Lung (tissue), 12 donors: ENCODE measurements around the gene SHTN1. TPM values are rescaled to one million over a fixed set of nuclear protein-coding genes. Genes with fewer than 3 reads are reported as not detected.

Source experiments
- ATAC-seq: fragments of 200-7000 bp; cut with Tn5 transposase; one replicate; pipeline ENCODE4 v1.9.1; 2020; ENCODE audit warnings: moderate number of reproducible peaks; ENCODE audit not compliant: insufficient read depth, low FRiP score
- DNase-seq, 3 donors: peaks; one replicate each; pipeline ENCODE4 v3.0.0-alpha.2; 2013 to 2017
- H3K27ac ChIP-seq, 2 donors: one replicate each; pipeline ENCODE4 v1.5.1; 2013; ENCODE audit warnings: mild to moderate bottlenecking in 2 of 2, moderate library complexity in 2 of 2, control low read depth in 1 of 2, inconsistent platforms in 1 of 2, low read depth in 1 of 2, low read length in 1 of 2
- H3K27me3 ChIP-seq, 3 donors: one replicate each; pipeline ENCODE4 v1.5.1; 2013; ENCODE audit warnings: low read length in 2 of 3; ENCODE audit not compliant: control insufficient read depth in 3 of 3, insufficient read depth in 3 of 3
- H3K36me3 ChIP-seq, 4 donors: one replicate each; pipeline ENCODE4 v1.5.1; 2013; ENCODE audit warnings: low read length in 4 of 4, mild to moderate bottlenecking in 1 of 4, moderate library complexity in 1 of 4; ENCODE audit not compliant: control insufficient read depth in 4 of 4, insufficient read depth in 4 of 4
- H3K4me1 ChIP-seq, 5 donors: one replicate each; pipeline ENCODE4 v1.5.1; 2013; ENCODE audit warnings: low read length in 5 of 5, mild to moderate bottlenecking in 2 of 5, moderate library complexity in 1 of 5; ENCODE audit not compliant: control insufficient read depth in 5 of 5, insufficient read depth in 5 of 5
- H3K4me3 ChIP-seq: one replicate; pipeline ENCODE4 v1.5.1; 2013; ENCODE audit warnings: mild to moderate bottlenecking, control low read depth, moderate library complexity
- H3K9ac ChIP-seq, 2 donors: one replicate each; pipeline ENCODE4 v1.5.1; 2013; ENCODE audit warnings: low read length in 2 of 2, control low read depth in 1 of 2; ENCODE audit not compliant: insufficient read depth in 1 of 2
- H3K9me3 ChIP-seq, 4 donors: one replicate each; pipeline ENCODE4 v1.5.1; 2013; ENCODE audit warnings: low read length in 3 of 4, mild to moderate bottlenecking in 1 of 4, moderate library complexity in 1 of 4; ENCODE audit not compliant: control insufficient read depth in 4 of 4, insufficient read depth in 3 of 4
- CTCF ChIP-seq: IDR thresholded peaks from 2 replicates; pipeline ENCODE4 v1.5.1; 2012; ENCODE audit warnings: mild to moderate bottlenecking; ENCODE audit errors: control extremely low read depth, extremely low read depth
- WGBS, 2 donors: extraction: QIAGEN DNeasy Blood & Tissue Kit; methylation state at CpG; one replicate each; pipeline ENCODE4 v1.1.7; 2013; 5-methylcytosine and 5-hydroxymethylcytosine counted together
- polyA plus RNA-seq, 2 donors: library from polyadenylated mRNA; stranded (reverse); fragments of 200-250 nt; gene quantifications; one replicate each; pipeline ENCODE4 v1.2.1, GENCODE V29; 2013
- total RNA-seq, 2 donors: library from RNA; depleted of rRNA in 1 of 2; stranded (reverse); fragments of >200 nt in 1 of 2; gene quantifications; one replicate each; pipeline ENCODE4 v1.2.1, GENCODE V29; 2014 to 2021
- donor health status: control.
- donor health status: control.
- donor health status: Bipolar disorder and iron deficiency.
- donor health status: healthy.
- donor health status: DM: yes; HTN: yes; CAD: no.

The SHTN1 gene
- total and polyA plus RNA-seq, 4 donors = 14.0 to 28.4 (median 16.7) TPM

- no peak for ATAC-seq
- WGBS, 2 donors = 55 to 66% methylated on average over 5 of the region's 5 CpGs
Observed at GRCh38 chr10:116974456-116975005, 30.5 kb downstream of the SHTN1 start.

GRCh38 chr10:116973946-116974455 lies 31.0 kb downstream of the SHTN1 start:
- ATAC-seq (no peak), DNase-seq (no peak)
- no peak for TF ChIP-seq CTCF
- H3K36me3 ChIP-seq = no peaks in the 10 kb centered on the region
- no peak overlapping the region for H3K4me3 ChIP-seq
- no peaks in the 10 kb centered on the region for H3K9me3 ChIP-seq
- peaks cover 0 to 22% (median 0%) of the 10 kb centered on the region in 5 donors for H3K4me1 ChIP-seq
- no peak overlapping the region for H3K27ac ChIP-seq
- H3K27me3 ChIP-seq = no peaks in the 10 kb centered on the region
- no peak overlapping the region for H3K9ac ChIP-seq

More at GRCh38 chr10:116974456-116975005, 30.5 kb downstream of the SHTN1 start:
- H3K4me3 ChIP-seq = no peak overlapping the region
- H3K36me3 ChIP-seq = no peaks in the 10 kb centered on the region
- H3K27ac ChIP-seq = no peak overlapping the region
- no peaks in the 10 kb centered on the region for H3K27me3 ChIP-seq
- H3K4me1 ChIP-seq = peaks cover 0 to 22% (median 0%) of the 10 kb centered on the region in 5 donors
- no peak for TF ChIP-seq CTCF
- H3K9ac ChIP-seq = no peak overlapping the region
- no peaks in the 10 kb centered on the region for H3K9me3 ChIP-seq
- DNase-seq = peak in 2 of 3 donors; percentile 45 to 58

GRCh38 chr10:116973371-116973905 lies 31.5 kb downstream of the SHTN1 start:
- ATAC-seq = no peak
- no peak for TF ChIP-seq CTCF
- H3K27ac ChIP-seq = no peak overlapping the region

GRCh38 chr10:116972131-116972530 lies 32.9 kb downstream of the SHTN1 start:
- Histone ChIP-seq H3K4me1 (peaks cover 0 to 22% (median 0%) of the 10 kb centered on the region in 5 donors), H3K27ac (no peak overlapping the region), H3K9me3 (no peaks in the 10 kb centered on the region), H3K27me3 (no peaks in the 10 kb centered on the region), H3K36me3 (peaks cover 0 to 2% (median 0%) of the 10 kb centered on the region in 4 donors), H3K9ac (no peak overlapping the region), H3K4me3 (no peak overlapping the region)
- DNase-seq (peak; percentile 51 to 80 (median 69)), ATAC-seq (no peak)
- WGBS, 2 donors = 89 to 96% methylated on average over 1 of the region's 1 CpG
- TF ChIP-seq CTCF = no peak

More at GRCh38 chr10:116973371-116973905, 31.5 kb downstream of the SHTN1 start:
- no peak overlapping the region for H3K9ac ChIP-seq
- 91 to 95% methylated on average over 4 of the region's 4 CpGs for WGBS, 2 donors
- DNase-seq = no peak
- H3K9me3 ChIP-seq = no peaks in the 10 kb centered on the region
- no peaks in the 10 kb centered on the region for H3K27me3 ChIP-seq
- H3K36me3 ChIP-seq = no peaks in the 10 kb centered on the region
- H3K4me3 ChIP-seq = no peak overlapping the region
- peaks cover 0 to 22% (median 0%) of the 10 kb centered on the region in 5 donors for H3K4me1 ChIP-seq
